Upper lobe of right lung (tissue), 1 donor: ENCODE measurements around the gene LARP4B. TPM values are rescaled to one million over a fixed set of nuclear protein-coding genes. Genes with fewer than 3 reads are reported as not detected.
A peak's percentile ranks its signal among the peaks of the same experiment; 100 is the strongest.

Source experiments
- ATAC-seq: fragments of 200-7000 bp; cut with Tn5 transposase; one replicate; pipeline ENCODE4 v1.9.1; 2020; ENCODE audit warnings: mild to moderate bottlenecking, moderate library complexity
- DNase-seq: peaks from one replicate; pipeline ENCODE4 v3.0.0-alpha.2; 2020
- H3K27ac ChIP-seq: fragments of 200-600 bp; one replicate; pipeline ENCODE4 v1.8.0; 2022
- H3K27me3 ChIP-seq: fragments of 200-600 bp; one replicate; pipeline ENCODE4 v1.8.0; 2022; ENCODE audit warnings: mild to moderate bottlenecking
- H3K36me3 ChIP-seq: fragments of 200-600 bp; one replicate; pipeline ENCODE4 v1.8.0; 2022
- H3K4me1 ChIP-seq: fragments of 200-600 bp; one replicate; pipeline ENCODE4 v1.8.0; 2022
- H3K4me3 ChIP-seq: fragments of 200-600 bp; one replicate; pipeline ENCODE4 v1.8.0; 2022; ENCODE audit warnings: mild to moderate bottlenecking
- H3K9me3 ChIP-seq: fragments of 200-600 bp; one replicate; pipeline ENCODE4 v1.8.0; 2022
- intact Hi-C: fragments of 100-400 bp; cut with DNase I; formaldehyde crosslinking; loops from one replicate; pipeline ENCODE4 v1.11.0; 2022
- total RNA-seq: library from RNA; stranded (reverse); fragmentation: NEBNext Ultra II Directional; extraction: Animal tissue kit (Norgen Biotek cat#: 25700); gene quantifications from one replicate; pipeline ENCODE4 v1.2.1, GENCODE V29; 2021
- TF ChIP-seq, protein P1 (sequence below): fragments of 200-600 bp; IDR thresholded peaks from one replicate; pipeline ENCODE4 v1.8.0; 2022; ENCODE audit warnings: antibody characterized with exemption
- donor health status: DM: no; HTN: yes; CAD: no; lungs with severe emphysema.

Gene LARP4B
- total RNA-seq, 1 donor from 2014 or later, result 126 TPM

GRCh38 chr10:804191-804781, 127.2 kb downstream of the LARP4B start:
- ATAC-seq (peak; percentile 7), DNase-seq (no peak)
- no peak overlapping the region for H3K27ac ChIP-seq
- TF ChIP-seq, protein P1, sequence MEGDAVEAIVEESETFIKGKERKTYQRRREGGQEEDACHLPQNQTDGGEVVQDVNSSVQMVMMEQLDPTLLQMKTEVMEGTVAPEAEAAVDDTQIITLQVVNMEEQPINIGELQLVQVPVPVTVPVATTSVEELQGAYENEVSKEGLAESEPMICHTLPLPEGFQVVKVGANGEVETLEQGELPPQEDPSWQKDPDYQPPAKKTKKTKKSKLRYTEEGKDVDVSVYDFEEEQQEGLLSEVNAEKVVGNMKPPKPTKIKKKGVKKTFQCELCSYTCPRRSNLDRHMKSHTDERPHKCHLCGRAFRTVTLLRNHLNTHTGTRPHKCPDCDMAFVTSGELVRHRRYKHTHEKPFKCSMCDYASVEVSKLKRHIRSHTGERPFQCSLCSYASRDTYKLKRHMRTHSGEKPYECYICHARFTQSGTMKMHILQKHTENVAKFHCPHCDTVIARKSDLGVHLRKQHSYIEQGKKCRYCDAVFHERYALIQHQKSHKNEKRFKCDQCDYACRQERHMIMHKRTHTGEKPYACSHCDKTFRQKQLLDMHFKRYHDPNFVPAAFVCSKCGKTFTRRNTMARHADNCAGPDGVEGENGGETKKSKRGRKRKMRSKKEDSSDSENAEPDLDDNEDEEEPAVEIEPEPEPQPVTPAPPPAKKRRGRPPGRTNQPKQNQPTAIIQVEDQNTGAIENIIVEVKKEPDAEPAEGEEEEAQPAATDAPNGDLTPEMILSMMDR, result no peak
- H3K27me3 ChIP-seq, result no peaks in the 10 kb centered on the region
- H3K36me3 ChIP-seq, result peaks cover 28% of the 10 kb centered on the region
- peaks cover 12% of the 10 kb centered on the region for H3K4me1 ChIP-seq
- no peaks in the 10 kb centered on the region for H3K9me3 ChIP-seq
- H3K4me3 ChIP-seq, result no peak overlapping the region
- intact Hi-C loops, result loop anchor here (10.0 kb wide), 1 partner anchor 299 kb away; no protein-coding TSS in a partner anchor

DNA sequence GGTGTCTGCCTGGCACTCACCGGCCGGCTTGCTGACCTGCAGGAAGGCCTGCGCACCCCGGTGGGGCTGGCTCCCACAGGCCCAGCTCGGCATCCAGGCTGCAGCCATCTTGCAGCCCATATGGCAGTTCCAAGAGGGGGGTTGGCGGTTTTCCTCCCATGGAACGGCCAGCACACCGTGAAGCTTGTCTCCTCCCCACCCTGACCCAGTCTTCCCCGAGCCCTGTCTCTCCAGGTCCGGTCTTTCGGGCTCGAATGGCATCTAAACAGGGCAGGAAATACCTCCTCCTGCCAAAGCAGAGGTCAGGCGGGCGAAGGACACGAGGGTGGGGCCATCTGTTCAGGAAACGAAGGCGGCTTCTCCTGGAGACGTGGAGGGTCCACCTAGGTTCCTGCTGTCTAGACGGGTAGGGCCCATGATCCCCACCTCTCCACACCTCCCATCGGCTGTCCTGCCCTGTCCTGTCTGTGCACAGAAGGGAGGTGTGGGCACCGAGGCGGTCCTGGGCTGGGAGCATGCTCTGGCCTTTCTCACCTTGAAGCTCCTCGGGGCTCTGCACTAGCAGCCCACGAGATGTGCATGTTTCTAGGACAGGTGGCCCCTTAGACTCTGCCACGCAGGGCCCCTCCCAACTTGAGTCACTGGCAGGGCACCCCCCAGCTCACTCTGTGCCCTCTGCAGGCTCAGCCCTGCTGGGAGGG, 128.3 kb downstream of the LARP4B start:
- intact Hi-C loops, result loop anchor here (10.0 kb wide), 1 partner anchor 298 kb away; no protein-coding TSS in a partner anchor
- DNase-seq, result no peak
- H3K9me3 ChIP-seq, result no peaks in the 10 kb centered on the region
- H3K4me1 ChIP-seq, result peaks cover 12% of the 10 kb centered on the region
- peaks cover 17% of the 10 kb centered on the region for H3K36me3 ChIP-seq
- no peaks in the 10 kb centered on the region for H3K27me3 ChIP-seq
- TF ChIP-seq, protein P1, result no peak
- H3K27ac ChIP-seq, result no peak overlapping the region
- peak; percentile 8 for ATAC-seq
- no peak overlapping the region for H3K4me3 ChIP-seq

- peaks cover 10% of the 10 kb centered on the region for H3K36me3 ChIP-seq
- peaks cover 12% of the 10 kb centered on the region for H3K4me1 ChIP-seq
- intact Hi-C loops, result loop anchor here (10.0 kb wide), 1 partner anchor 298 kb away; no protein-coding TSS in a partner anchor
- H3K27ac ChIP-seq, result no peak overlapping the region
- DNase-seq, result no peak
- no peaks in the 10 kb centered on the region for H3K27me3 ChIP-seq
- TF ChIP-seq, protein P1, result no peak
- H3K4me3 ChIP-seq, result no peak overlapping the region
- no peaks in the 10 kb centered on the region for H3K9me3 ChIP-seq
- ATAC-seq, result no peak
These were observed 129.0 kb downstream of the LARP4B start for GRCh38 chr10:802506-802905.

- ATAC-seq (no peak), DNase-seq (no peak)
- intact Hi-C loops, result no loop called here
- Histone ChIP-seq H3K27ac (no peak overlapping the region), H3K36me3 (no peaks in the 10 kb centered on the region), H3K27me3 (no peaks in the 10 kb centered on the region), H3K4me1 (no peaks in the 10 kb centered on the region), H3K4me3 (no peak overlapping the region), H3K9me3 (no peaks in the 10 kb centered on the region)
- TF ChIP-seq, protein P1, result no peak
These were observed 134.3 kb downstream of the LARP4B start for GRCh38 chr10:797179-797578.

DNA sequence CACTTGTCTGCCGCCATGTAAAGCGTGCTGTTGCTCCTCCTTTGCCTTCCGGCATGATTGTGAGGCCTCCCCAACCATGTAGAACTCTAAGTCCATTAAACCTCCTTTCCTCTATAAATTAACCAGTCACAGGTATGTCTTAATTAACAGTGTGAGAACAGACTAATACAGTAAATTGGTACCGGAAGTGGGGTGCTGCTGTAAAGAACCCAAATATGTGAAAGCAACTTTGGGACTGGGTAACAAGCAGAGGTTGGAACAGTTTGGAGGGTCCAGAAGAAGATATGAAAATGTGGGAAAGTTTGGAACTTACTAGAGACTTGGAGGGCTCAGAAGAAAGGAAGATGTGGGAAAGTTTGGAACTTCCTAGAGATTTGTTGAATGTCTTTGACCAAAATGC, 135.3 kb downstream of the LARP4B start:
- no peak overlapping the region for H3K4me3 ChIP-seq
- no peaks in the 10 kb centered on the region for H3K9me3 ChIP-seq
- DNase-seq (no peak), ATAC-seq (no peak)
- intact Hi-C loops, result no loop called here
- no peaks in the 10 kb centered on the region for H3K36me3 ChIP-seq
- H3K27ac ChIP-seq, result no peak overlapping the region
- no peaks in the 10 kb centered on the region for H3K27me3 ChIP-seq
- no peaks in the 10 kb centered on the region for H3K4me1 ChIP-seq
- TF ChIP-seq, protein P1, result no peak
